ENCODE data around the gene FGFR2.
"Not testable (repeated sequence)": the region's sequence is repeated elsewhere in the genome, so short reads cannot be mapped to it uniquely, and the experiment has no call there.

The FGFR2 gene

DNA sequence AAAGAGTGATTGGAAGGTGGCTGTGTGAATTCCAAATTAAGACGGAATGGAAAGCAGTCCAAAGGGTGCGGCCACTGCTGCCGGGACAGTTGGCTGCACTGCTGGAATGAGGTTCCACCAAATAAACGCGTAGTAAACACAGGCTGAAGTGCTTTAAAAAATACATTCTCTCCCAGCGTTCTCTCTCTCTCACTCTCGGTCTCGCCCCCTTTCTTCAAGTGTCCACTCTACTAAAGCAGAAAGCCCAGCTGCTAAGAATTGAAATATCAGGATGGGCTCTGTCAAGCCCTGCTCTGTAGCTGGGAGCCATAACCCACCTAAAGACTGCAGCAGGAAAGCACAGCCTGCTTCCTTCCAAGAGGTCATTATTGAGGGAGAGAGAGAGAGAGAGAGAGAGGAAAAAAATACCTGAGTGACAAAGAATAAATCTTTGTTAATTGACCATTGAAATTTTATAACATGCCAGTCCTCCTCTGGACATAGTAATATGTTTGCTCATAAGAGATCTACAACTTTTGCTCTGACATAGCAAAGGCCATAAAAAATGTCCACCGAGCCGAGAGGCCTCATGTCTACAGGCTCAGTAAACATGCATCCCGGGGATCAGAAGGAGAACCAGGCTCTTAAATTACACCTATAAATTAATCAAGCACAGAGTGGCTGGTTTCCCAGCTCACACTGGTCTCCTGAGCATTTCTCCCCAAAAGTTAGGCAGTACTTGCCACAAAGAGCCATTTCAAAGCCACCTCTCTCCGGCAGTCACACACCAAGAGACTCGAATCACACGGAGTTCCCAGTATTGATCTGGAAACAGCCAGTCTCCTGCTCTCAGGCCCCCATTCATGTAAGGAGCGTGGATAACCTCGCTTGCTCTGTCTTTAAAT, 72.8 kb downstream of the FGFR2 start:
- no peak for DNase-seq (ENCODE audit: low read depth)
- TF ChIP-seq, protein P1, sequence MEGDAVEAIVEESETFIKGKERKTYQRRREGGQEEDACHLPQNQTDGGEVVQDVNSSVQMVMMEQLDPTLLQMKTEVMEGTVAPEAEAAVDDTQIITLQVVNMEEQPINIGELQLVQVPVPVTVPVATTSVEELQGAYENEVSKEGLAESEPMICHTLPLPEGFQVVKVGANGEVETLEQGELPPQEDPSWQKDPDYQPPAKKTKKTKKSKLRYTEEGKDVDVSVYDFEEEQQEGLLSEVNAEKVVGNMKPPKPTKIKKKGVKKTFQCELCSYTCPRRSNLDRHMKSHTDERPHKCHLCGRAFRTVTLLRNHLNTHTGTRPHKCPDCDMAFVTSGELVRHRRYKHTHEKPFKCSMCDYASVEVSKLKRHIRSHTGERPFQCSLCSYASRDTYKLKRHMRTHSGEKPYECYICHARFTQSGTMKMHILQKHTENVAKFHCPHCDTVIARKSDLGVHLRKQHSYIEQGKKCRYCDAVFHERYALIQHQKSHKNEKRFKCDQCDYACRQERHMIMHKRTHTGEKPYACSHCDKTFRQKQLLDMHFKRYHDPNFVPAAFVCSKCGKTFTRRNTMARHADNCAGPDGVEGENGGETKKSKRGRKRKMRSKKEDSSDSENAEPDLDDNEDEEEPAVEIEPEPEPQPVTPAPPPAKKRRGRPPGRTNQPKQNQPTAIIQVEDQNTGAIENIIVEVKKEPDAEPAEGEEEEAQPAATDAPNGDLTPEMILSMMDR (IDR thresholded peaks at IDR 0.05; ENCODE audit: low read depth, low read length, missing control alignments): no peak
- no peak overlapping the region for H3K4me3 ChIP-seq (ENCODE audit: low read depth, low read length)

DNA sequence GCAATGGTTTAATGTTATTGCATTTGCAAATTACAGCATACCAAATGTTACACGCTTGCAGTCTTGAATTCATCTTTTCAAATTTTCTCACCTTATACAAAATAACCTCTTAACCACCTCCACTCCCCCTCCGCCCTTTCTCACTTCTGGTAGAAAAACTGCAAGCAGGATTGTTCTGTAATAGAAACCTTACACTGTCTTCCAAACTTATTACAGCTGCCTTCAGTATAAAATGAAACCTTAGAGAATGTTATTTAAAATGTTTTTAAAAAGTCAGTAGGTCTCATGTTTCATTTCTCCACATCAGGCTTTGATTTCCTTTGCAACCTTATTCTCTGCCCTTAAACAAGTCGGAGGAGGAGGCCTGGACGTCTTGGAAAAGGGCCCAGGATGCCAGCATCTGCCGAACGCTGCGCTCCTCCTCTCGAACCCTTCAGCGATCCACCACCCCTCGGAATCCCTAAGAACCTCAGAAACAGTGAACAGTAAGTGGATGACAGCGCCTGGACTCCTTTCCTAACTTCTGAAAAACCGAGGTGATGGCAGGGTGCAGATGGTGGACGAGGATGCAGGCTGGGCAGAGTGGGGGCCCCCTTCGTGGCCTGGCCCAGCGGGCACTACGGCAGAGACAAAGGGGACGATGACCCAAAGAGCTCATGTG, 74.0 kb downstream of the FGFR2 start:
- TF ChIP-seq, protein P1 (IDR thresholded peaks at IDR 0.05; ENCODE audit: low read depth, low read length, missing control alignments): no peak
- H3K4me3 ChIP-seq (ENCODE audit: low read depth, low read length): no peak overlapping the region

DNA sequence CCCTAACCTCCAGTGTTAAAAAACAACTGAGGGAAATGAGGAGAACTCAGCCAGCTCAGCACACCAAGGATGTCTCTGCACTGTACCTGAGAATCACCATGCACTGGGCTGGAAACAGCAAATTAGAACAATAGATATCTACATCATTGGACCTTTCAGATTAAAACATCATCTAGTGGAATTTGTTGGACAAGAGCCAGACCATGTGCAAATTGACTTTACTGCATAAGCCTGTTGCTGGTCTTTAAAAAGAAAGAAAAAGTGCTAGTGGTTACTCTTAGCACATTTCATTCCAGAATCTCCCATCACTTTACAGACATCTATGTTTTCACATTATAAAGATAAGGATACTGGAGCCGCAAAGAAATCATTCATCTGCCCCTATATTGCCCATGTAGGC, 75.4 kb downstream of the FGFR2 start:
- no peak for DNase-seq (ENCODE audit: low read depth)
- TF ChIP-seq, protein P1 (IDR thresholded peaks at IDR 0.05; ENCODE audit: low read depth, low read length, missing control alignments): no peak
- H3K4me3 ChIP-seq (ENCODE audit: low read depth, low read length): no peak overlapping the region

More for the DNA sequence above, 74.0 kb downstream of the FGFR2 start:
- no peak for DNase-seq (ENCODE audit: low read depth)

DNA sequence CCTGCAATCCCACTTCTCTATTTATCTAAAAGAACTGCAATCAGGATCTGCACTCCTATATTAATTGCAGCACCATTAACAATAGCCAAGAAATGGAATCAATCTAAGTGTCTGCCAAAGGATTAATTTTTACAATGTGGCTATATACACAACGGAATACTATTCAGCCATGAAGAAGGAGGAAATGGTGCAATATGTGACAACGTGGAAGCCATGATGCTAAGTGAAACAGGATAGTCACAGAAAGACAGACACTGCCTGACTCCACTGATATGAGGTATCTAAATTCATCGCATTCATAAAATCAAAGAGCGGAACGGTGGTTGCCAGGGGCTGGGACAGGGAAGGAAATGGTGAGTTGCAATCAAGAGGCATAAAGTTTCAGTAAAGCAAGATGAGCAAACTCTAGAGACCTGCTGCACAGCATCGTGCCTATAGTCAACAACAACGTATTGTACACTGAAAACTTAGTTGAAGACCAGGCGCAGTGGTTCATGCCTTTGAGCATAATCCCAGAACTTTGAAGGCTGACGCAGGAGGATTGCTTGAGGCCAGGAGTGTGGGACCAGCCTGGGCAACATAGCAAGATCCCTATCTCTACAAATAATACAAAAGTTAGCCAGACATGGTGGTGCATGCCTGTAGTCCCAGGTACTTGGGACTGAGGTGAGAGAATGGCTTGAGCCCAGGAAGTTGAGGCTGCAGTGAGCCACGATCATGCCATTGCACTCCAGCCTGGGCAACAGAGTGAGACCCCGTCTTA, 76.3 kb downstream of the FGFR2 start:
- DNase-seq (ENCODE audit: low read depth): no peak
- no peak overlapping the region for H3K4me3 ChIP-seq (ENCODE audit: low read depth, low read length)
- TF ChIP-seq, protein P1 (IDR thresholded peaks at IDR 0.05; ENCODE audit: low read depth, low read length, missing control alignments): no peak

DNA sequence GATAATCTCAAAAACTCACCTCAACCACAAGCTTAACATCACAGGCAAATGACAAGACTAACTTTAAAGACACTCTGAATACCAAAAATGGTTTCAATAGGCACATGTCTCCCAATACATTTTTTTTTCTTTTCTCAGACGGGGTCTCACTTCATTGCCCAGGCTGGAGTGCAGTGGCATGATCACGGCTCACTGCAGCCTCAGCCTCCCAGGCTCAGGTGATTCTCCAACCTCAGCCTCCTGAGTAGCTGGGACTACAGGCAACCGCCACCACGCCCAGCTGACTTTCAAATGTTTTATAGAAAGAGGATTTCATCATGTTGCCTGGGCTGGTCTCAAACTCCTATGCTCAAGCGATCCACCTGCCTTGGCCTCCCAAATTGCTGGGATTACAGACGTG, 77.7 kb downstream of the FGFR2 start:
- not testable (repeated sequence) for H3K4me3 ChIP-seq (ENCODE audit: low read depth, low read length); DNase-seq (ENCODE audit: low read depth)

DNA sequence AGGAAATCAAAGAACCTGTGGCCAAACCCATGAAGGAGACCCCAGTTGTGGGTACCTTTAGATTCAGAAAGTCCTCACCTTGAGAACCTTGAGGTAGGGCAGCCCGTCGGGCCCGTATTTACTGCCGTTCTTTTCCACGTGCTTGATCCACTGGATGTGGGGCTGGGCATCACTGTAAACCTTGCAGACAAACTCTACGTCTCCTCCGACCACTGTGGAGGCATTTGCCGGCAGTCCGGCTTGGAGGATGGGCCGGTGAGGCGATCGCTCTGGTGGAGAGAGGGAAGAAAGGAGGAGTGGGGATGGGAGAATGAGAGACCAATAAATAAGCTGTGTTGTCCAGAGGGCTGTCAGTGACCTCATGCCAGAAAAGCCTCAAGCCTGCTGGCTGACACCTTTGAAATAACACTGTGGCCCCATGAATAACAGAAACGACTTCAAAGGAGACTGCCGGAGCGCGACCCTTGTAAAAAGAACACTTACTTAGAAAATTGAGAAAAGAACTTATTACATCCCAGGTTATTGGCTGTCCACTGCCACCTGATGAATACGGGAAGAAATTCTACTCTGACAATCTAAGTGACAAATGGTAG, 78.2 kb downstream of the FGFR2 start:
- DNase-seq (ENCODE audit: low read depth): no peak

More for the DNA sequence above, 78.2 kb downstream of the FGFR2 start:
- TF ChIP-seq, protein P1 (IDR thresholded peaks at IDR 0.05; ENCODE audit: low read depth, low read length, missing control alignments): no peak
- no peak overlapping the region for H3K4me3 ChIP-seq (ENCODE audit: low read depth, low read length)

All from GM12864 (cell line).